GF-D8 (cell line): ENCODE measurements around the gene CLEC16A.

Experiments used
- DNase-seq: peaks from one replicate; lab custom pipeline; 2025; lab: John Stamatoyannopoulos, UW

Gene CLEC16A

GRCh38 chr16:11017499-11017898 is 73.1 kb downstream of the CLEC16A start:
- DNase-seq, result no peak

GRCh38 chr16:11020388-11020787 is 76.0 kb downstream of the CLEC16A start:
- DNase-seq, result no peak

- no peak for DNase-seq
Observed at GRCh38 chr16:11020792-11021551, 76.6 kb downstream of the CLEC16A start.

GRCh38 chr16:11022002-11022401 is 77.6 kb downstream of the CLEC16A start:
- DNase-seq, result no peak

- DNase-seq, result no peak
Observed at GRCh38 chr16:11023262-11024039, 79.1 kb downstream of the CLEC16A start.

- no peak for DNase-seq
Observed at GRCh38 chr16:11024333-11025053, 80.1 kb downstream of the CLEC16A start.

- DNase-seq, result no peak
Observed at GRCh38 chr16:11025120-11025531, 80.8 kb downstream of the CLEC16A start.

- DNase-seq, result no peak
Observed at GRCh38 chr16:11029948-11030347, 85.6 kb downstream of the CLEC16A start.

- no peak for DNase-seq
Observed at GRCh38 chr16:11030990-11031510, 86.7 kb downstream of the CLEC16A start.

GRCh38 chr16:11032000-11032921 is 87.9 kb downstream of the CLEC16A start:
- no peak for DNase-seq

GRCh38 chr16:11032922-11033291 is 88.5 kb downstream of the CLEC16A start:
- no peak for DNase-seq

- DNase-seq, result no peak
Observed at GRCh38 chr16:11033629-11034420, 89.5 kb downstream of the CLEC16A start.

- DNase-seq, result no peak
Observed at GRCh38 chr16:11034481-11034931, 90.1 kb downstream of the CLEC16A start.

GRCh38 chr16:11035096-11035495 is 90.7 kb downstream of the CLEC16A start:
- no peak for DNase-seq

- no peak for DNase-seq
Observed at GRCh38 chr16:11036040-11036439, 91.7 kb downstream of the CLEC16A start.

GRCh38 chr16:11036868-11037410 is 92.6 kb downstream of the CLEC16A start:
- DNase-seq, result no peak

- DNase-seq, result no peak
Observed at GRCh38 chr16:11038305-11038704, 93.9 kb downstream of the CLEC16A start.

- no peak for DNase-seq
Observed at GRCh38 chr16:11038777-11039176, 94.4 kb downstream of the CLEC16A start.

- no peak for DNase-seq
Observed at GRCh38 chr16:11039726-11040125, 95.4 kb downstream of the CLEC16A start.

GRCh38 chr16:11042191-11042590 is 97.8 kb downstream of the CLEC16A start:
- DNase-seq, result no peak
